H1 (cell line): ENCODE measurements around the gene LPCAT1. TPM values are rescaled to one million over a fixed set of nuclear protein-coding genes. Genes with fewer than 3 reads are reported as not detected.

ENCODE experiments used
- CHD2 ChIP-seq: IDR thresholded peaks from 2 replicates; pipeline ENCODE4 v1.6.1; 2012; ENCODE audit warnings: low read length, improper control_type of control experiment
- SIN3A ChIP-seq, 2 experiments: IDR thresholded peaks in 1 of 2; conservative IDR thresholded peaks in 1 of 2; 2 replicates each; pipeline ENCODE4 v1.6.1; 2011 to 2012; ENCODE audit warnings: low read length in 2 of 2, improper control_type of control experiment in 1 of 2, low read depth in 1 of 2, mild to moderate bottlenecking in 1 of 2
- polyA plus RNA-seq, 7 experiments: library from polyadenylated mRNA; depleted of rRNA in 3 of 7; stranded (reverse) in 5 of 7; unstranded in 2 of 7; fragments of >200 nt in 5 of 7; fragments of 200-250 nt in 2 of 7; gene quantifications; 1 replicate in 5 of 7; 2 replicates in 1 of 7; 4 replicates in 1 of 7; pipeline versions ENCODE4 v1.2.1 to v1.2.3, GENCODE V29; 2011 to 2013; ENCODE audit warnings: missing spikeins in 2 of 7, mixed read lengths in 2 of 7
- total RNA-seq: library from RNA; stranded (reverse); fragmentation: NEBNext Ultra II Directional; extraction: Animal tissue kit (Norgen Biotek cat#: 25700); gene quantifications from 2 replicates; pipeline ENCODE4 v1.2.1, GENCODE V29; 2021

The LPCAT1 gene
- total and polyA plus RNA-seq, 2 of the 8 experiments (the other 6 are each of a cell fraction or from before 2014, with no cell fraction given) = 107 to 260 TPM

GRCh38 chr5:1502046-1502736 lies 21.6 kb downstream of the LPCAT1 start (continued):
- TF ChIP-seq SIN3A (conservative IDR thresholded peaks at IDR 0.05 in 1 of 2, IDR thresholded peaks at IDR 0.05 in 1 of 2; ENCODE audit: low read depth in 1 of 2, low read length in 2 of 2) (no peak), CHD2 (no peak)
